Mesendoderm (in vitro differentiated cells): Measurements from ENCODE around the gene HSF2. TPM values are rescaled to one million over a fixed set of nuclear protein-coding genes. Genes with fewer than 3 reads are reported as not detected.
A peak's percentile ranks its signal among the peaks of the same experiment; 100 is the strongest.

Experiments
- DNase-seq: peaks from one replicate; pipeline ENCODE4 v3.0.0; 2013
- H2AK5ac ChIP-seq: 2 replicates; pipeline ENCODE4 v1.6.1; 2013; ENCODE audit warnings: low read length, inconsistent platforms
- H2BK120ac ChIP-seq: 2 replicates; pipeline ENCODE4 v1.6.1; 2013; ENCODE audit warnings: low read depth, mild to moderate bottlenecking, low read length, moderate library complexity, mixed read lengths
- H2BK15ac ChIP-seq: replicated peaks from 2 replicates; pipeline ENCODE4 v1.6.1; 2013; ENCODE audit warnings: low read depth, mild to moderate bottlenecking, moderate library complexity
- H2BK5ac ChIP-seq: 2 replicates; pipeline ENCODE4 v1.6.1; 2013; ENCODE audit warnings: low read length, inconsistent platforms
- H3K18ac ChIP-seq: 2 replicates; pipeline ENCODE4 v1.6.1; 2013; ENCODE audit warnings: mild to moderate bottlenecking, low read length, mixed read lengths
- H3K23ac ChIP-seq: one replicate; pipeline ENCODE4 v1.6.1; 2013; ENCODE audit warnings: low read length
- H3K27ac ChIP-seq: 2 replicates; pipeline ENCODE4 v1.5.1; 2013; ENCODE audit warnings: low read depth, mild to moderate bottlenecking, inconsistent platforms, low read length, moderate library complexity
- H3K27me3 ChIP-seq: 2 replicates; pipeline ENCODE4 v1.6.1; 2013; ENCODE audit warnings: low read length, control low read depth, mild to moderate bottlenecking, inconsistent platforms; ENCODE audit not compliant: insufficient read depth, poor library complexity
- H3K36me3 ChIP-seq: 2 replicates; pipeline ENCODE4 v1.6.1; 2013; ENCODE audit warnings: low read length, inconsistent platforms; ENCODE audit not compliant: control insufficient read depth, insufficient read depth
- H3K4ac ChIP-seq: one replicate; pipeline ENCODE4 v1.6.1; 2013; ENCODE audit warnings: low read depth, mild to moderate bottlenecking, low read length, moderate library complexity
- H3K4me1 ChIP-seq: 2 replicates; pipeline ENCODE4 v1.6.1; 2013; ENCODE audit warnings: low read depth, low read length, inconsistent platforms; ENCODE audit not compliant: control insufficient read depth
- H3K4me2 ChIP-seq: 2 replicates; pipeline ENCODE4 v1.6.1; 2013; ENCODE audit warnings: low read length
- H3K4me3 ChIP-seq: 2 replicates; pipeline ENCODE4 v1.5.1; 2013; ENCODE audit warnings: mild to moderate bottlenecking, low read length
- H3K56ac ChIP-seq: one replicate; pipeline ENCODE4 v1.6.1; 2013; ENCODE audit warnings: low read length
- H3K79me1 ChIP-seq: 2 replicates; pipeline ENCODE4 v1.6.1; 2013; ENCODE audit warnings: low read length, inconsistent platforms
- H3K79me2 ChIP-seq: 2 replicates; pipeline ENCODE4 v1.6.1; 2013; ENCODE audit warnings: mild to moderate bottlenecking, low read length; ENCODE audit not compliant: control insufficient read depth, insufficient read depth
- H3K9ac ChIP-seq: 2 replicates; pipeline ENCODE4 v1.6.1; 2013; ENCODE audit warnings: low read length, inconsistent platforms
- H4K5ac ChIP-seq: one replicate; pipeline ENCODE4 v1.6.1; 2013; ENCODE audit warnings: low read length
- H4K8ac ChIP-seq: one replicate; pipeline ENCODE4 v1.6.1; 2013; ENCODE audit warnings: low read depth, mild to moderate bottlenecking, control low read depth, low read length, moderate library complexity
- WGBS: extraction: QIAGEN DNeasy Blood & Tissue Kit; methylation state at CpG from one replicate; pipeline ENCODE4 v1.1.7; 2013; ENCODE audit warnings: low lambda C conversion rate, missing lambda C conversion rate; ENCODE audit not compliant: insufficient coverage; ENCODE audit errors: extremely low coverage; 5-methylcytosine and 5-hydroxymethylcytosine counted together
- small RNA-seq: library from polyadenylated mRNA; stranded (forward); fragments of <200 nt; extraction: miRNeasy Mini kit (QIAGEN cat#:217004); gene quantifications from one replicate; pipeline ENCODE3, GENCODE V24; 2013; ENCODE audit not compliant: insufficient read depth

The HSF2 gene

GRCh38 chr6:122482750-122483080, 83.3 kb downstream of the HSF2 start:
- Histone ChIP-seq H3K79me1 (no peaks in the 10 kb centered on the region), H2AK5ac (no peak overlapping the region), H3K27me3 (no peaks in the 10 kb centered on the region), H4K5ac (no peak overlapping the region), H3K27ac (no peak overlapping the region), H2BK120ac (no peak overlapping the region), H4K8ac (no peak overlapping the region), H3K36me3 (no peaks in the 10 kb centered on the region), H3K4me1 (no peaks in the 10 kb centered on the region), H3K18ac (no peak overlapping the region), H3K4ac (no peak overlapping the region), H3K79me2 (peaks cover 20% of the 10 kb centered on the region), H3K23ac (no peak overlapping the region), H3K56ac (no peak overlapping the region), H3K9ac (no peak overlapping the region), H3K4me2 (no peak overlapping the region), H3K4me3 (no peak overlapping the region), H2BK15ac (no peak overlapping the region), H2BK5ac (no peak overlapping the region)
- peak; percentile 39 for DNase-seq
- WGBS = no CpG with 5 or more reads among the region's 7 CpGs

Small RNA genes within 50 kb of the gene (small RNA-seq; reads per million reads assigned to genes)
- gene Z99129.1 = not detected
